ENCODE results near the gene SULF2. TPM values are rescaled to one million over a fixed set of nuclear protein-coding genes. Genes with fewer than 3 reads are reported as not detected.
A peak's percentile ranks its signal among the peaks of the same experiment; 100 is the strongest.

SULF2 gene
- total and polyA plus RNA-seq, 2 of the 13 experiments (the other 11 are each of a cell fraction or from before 2014, with no cell fraction given), result 7.2 to 50.9 TPM

DNA sequence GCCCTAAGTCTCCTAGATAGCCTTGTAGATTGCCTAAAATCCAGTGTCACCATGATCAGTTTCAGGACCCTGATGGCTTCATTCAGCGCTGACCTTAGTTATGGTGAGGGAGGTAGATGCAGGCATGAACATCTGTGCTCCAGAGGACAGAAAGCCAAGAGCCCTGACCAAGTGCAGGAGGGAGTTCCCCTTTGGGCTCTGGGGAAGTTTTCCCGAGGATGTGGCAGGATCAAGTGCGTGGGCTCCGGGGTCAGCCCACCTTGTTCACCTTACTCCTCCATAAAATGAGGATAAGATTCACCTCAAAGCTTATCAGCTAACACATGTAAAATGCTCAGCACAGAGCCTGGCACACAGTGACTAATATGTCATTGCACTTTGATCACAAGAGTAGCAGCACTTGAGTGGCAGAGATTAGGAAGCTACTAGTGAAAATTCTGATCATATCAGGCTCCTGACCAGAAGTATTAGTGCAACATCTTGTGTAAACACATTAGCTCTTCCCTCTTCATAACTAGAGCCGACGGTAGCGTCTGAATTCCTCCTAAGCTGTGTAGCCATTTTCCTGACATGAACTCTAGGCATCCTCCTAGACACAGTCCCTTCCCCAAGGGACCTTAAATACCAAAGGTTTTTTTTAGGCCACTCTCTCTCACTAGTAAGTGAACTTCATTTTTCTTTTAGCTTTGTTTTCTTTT lies 125.2 kb downstream of the SULF2 start (continued):
- TF ChIP-seq E2F5 (CRISPR knock-in tag; conservative IDR thresholded peaks at IDR 0.05) (0 out of 2 replicates have a peak, but pooled peaks have one; percentile 28), KMT2B (CRISPR knock-in tag; IDR thresholded peaks at IDR 0.05) (no peak), ASH2L (IDR thresholded peaks at IDR 0.05; ENCODE audit: insufficient read length, low read depth, low read length) (peak; percentile 56), ATF7-NPFF (CRISPR knock-in tag; IDR thresholded peaks at IDR 0.05; ENCODE audit: low read depth) (0 out of 2 replicates have a peak, but pooled peaks have one; percentile 29), ARID2 (CRISPR knock-in tag; IDR thresholded peaks at IDR 0.05; ENCODE audit: borderline replicate concordance) (no peak), FOXA1 (IDR thresholded peaks at IDR 0.05) (no peak), FOXA1 (CRISPR knock-in tag; IDR thresholded peaks at IDR 0.05) (peak; percentile 72)

DNA sequence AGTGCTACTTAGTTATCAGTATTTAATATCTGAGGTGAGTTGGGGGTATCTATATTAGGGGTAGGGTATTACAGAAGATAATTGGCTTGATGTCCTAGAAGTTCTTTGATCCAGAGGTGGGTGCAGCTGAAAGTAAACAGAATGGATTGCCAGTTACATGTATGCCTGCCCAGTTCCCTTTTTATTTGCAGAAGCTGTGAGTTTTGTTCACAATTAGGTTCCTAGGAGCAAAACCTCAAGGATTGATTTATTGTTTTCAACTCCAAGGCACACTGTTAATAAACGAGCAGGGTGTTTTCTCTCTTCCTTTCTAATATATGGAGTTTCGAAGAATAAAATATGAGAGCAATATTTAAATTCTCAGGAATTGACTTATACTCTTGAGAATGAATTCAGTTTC lies 129.0 kb downstream of the SULF2 start:
- H2AFZ ChIP-seq (ENCODE audit: low read length), result no peak overlapping the region
- intact Hi-C loops (cut with micrococcal nuclease; ENCODE audit: unreplicated experiment) (no loop called here), in situ Hi-C loops (cut with HindIII; ENCODE audit: extremely low pct_ligation_motif_present, low pct_unique_long_range_greater_than_20kb) (no loop called here)
- WGBS (ENCODE audit: low lambda C conversion rate), result 95% methylated on average over 2 of the region's 2 CpGs
- DNase-seq (ENCODE audit: low spot score) (no peak), ATAC-seq (no peak), FAIRE-seq (peak; percentile 26)
- no peak overlapping the region for H3K9ac ChIP-seq (ENCODE audit: insufficient read depth, low read depth, low read length)
- no peak overlapping the region for H3K27ac ChIP-seq (ENCODE audit: extremely low read length, insufficient read depth, low read length)
- H3K9me3 ChIP-seq (ENCODE audit: low read length), result no peaks in the 10 kb centered on the region
- peaks cover 24 to 68% of the 10 kb centered on the region in 2 experiments for H3K36me3 ChIP-seq (replicated peaks in 1 of 2; ENCODE audit: control insufficient read depth in 1 of 2, insufficient read depth in 2 of 2, low read length in 2 of 2)
- H3K79me2 ChIP-seq (ENCODE audit: insufficient read depth, low read length), result no peaks in the 10 kb centered on the region
- ChIA-PET CTCF (ENCODE audit: low intra/inter-chr PET ratio, low total read pairs) (no interaction called here), POLR2A (no interaction called here)
- no peaks in the 10 kb centered on the region for H3K27me3 ChIP-seq (ENCODE audit: control insufficient read depth in 1 of 2, insufficient read depth in 2 of 2, low read length in 2 of 2)
- H4K20me1 ChIP-seq (ENCODE audit: insufficient read depth, low read length), result no peaks in the 10 kb centered on the region
- no TSS peak for BruUV-seq (replicated peaks)
- no peak overlapping the region for H3K4me3 ChIP-seq (replicated peaks in 1 of 3; ENCODE audit: insufficient read depth in 1 of 3, low read depth in 2 of 3, low read length in 3 of 3)
- no peak overlapping the region for H3K4me2 ChIP-seq (ENCODE audit: low read depth, low read length)
- H3K4me1 ChIP-seq (ENCODE audit: insufficient read depth, low read length), result peaks cover 24% of the 10 kb centered on the region
- TF ChIP-seq, protein P1, sequence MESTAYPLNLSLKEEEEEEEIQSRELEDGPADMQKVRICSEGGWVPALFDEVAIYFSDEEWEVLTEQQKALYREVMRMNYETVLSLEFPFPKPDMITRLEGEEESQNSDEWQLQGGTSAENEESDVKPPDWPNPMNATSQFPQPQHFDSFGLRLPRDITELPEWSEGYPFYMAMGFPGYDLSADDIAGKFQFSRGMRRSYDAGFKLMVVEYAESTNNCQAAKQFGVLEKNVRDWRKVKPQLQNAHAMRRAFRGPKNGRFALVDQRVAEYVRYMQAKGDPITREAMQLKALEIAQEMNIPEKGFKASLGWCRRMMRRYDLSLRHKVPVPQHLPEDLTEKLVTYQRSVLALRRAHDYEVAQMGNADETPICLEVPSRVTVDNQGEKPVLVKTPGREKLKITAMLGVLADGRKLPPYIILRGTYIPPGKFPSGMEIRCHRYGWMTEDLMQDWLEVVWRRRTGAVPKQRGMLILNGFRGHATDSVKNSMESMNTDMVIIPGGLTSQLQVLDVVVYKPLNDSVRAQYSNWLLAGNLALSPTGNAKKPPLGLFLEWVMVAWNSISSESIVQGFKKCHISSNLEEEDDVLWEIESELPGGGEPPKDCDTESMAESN (CRISPR knock-in tag; conservative IDR thresholded peaks at IDR 0.05), result no peak
- TF ChIP-seq, protein P2, sequence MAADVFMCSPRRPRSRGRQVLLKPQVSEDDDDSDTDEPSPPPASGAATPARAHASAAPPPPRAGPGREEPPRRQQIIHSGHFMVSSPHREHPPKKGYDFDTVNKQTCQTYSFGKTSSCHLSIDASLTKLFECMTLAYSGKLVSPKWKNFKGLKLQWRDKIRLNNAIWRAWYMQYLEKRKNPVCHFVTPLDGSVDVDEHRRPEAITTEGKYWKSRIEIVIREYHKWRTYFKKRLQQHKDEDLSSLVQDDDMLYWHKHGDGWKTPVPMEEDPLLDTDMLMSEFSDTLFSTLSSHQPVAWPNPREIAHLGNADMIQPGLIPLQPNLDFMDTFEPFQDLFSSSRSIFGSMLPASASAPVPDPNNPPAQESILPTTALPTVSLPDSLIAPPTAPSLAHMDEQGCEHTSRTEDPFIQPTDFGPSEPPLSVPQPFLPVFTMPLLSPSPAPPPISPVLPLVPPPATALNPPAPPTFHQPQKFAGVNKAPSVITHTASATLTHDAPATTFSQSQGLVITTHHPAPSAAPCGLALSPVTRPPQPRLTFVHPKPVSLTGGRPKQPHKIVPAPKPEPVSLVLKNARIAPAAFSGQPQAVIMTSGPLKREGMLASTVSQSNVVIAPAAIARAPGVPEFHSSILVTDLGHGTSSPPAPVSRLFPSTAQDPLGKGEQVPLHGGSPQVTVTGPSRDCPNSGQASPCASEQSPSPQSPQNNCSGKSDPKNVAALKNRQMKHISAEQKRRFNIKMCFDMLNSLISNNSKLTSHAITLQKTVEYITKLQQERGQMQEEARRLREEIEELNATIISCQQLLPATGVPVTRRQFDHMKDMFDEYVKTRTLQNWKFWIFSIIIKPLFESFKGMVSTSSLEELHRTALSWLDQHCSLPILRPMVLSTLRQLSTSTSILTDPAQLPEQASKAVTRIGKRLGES (CRISPR knock-in tag; IDR thresholded peaks at IDR 0.05; ENCODE audit: borderline replicate concordance), result no peak
- TF ChIP-seq MYNN (CRISPR knock-in tag; IDR thresholded peaks at IDR 0.05; ENCODE audit: low read depth) (no peak), CTCF (CRISPR knock-in tag; IDR thresholded peaks at IDR 0.05) (no peak), CC2D1A (CRISPR knock-in tag; IDR thresholded peaks at IDR 0.05) (no peak)
- TF ChIP-seq, protein P3, sequence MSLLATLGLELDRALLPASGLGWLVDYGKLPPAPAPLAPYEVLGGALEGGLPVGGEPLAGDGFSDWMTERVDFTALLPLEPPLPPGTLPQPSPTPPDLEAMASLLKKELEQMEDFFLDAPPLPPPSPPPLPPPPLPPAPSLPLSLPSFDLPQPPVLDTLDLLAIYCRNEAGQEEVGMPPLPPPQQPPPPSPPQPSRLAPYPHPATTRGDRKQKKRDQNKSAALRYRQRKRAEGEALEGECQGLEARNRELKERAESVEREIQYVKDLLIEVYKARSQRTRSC (CRISPR knock-in tag; IDR thresholded peaks at IDR 0.05; ENCODE audit: low read depth), result no peak

All from HepG2 (cell line).